Esophagus muscularis mucosa (tissue), 4 donors: Measurements from ENCODE around the gene SF3A1.
"Not testable (repeated sequence)": the region's sequence is repeated elsewhere in the genome, so short reads cannot be mapped to it uniquely, and the experiment has no call there.

Source experiments
- EP300 ChIP-seq: sonication (generic); formaldehyde crosslinking; IDR thresholded peaks from one replicate; pipeline ENCODE4 v1.6.1; 2017; ENCODE audit warnings: antibody characterized with exemption
- POLR2A ChIP-seq: fragments of 450-650 bp; IDR thresholded peaks from one replicate; pipeline ENCODE4 v1.6.1; 2017; ENCODE audit warnings: antibody characterized with exemption, moderate library complexity, mild to moderate bottlenecking, low read depth
- POLR2AphosphoS5 ChIP-seq, 2 donors: sonication (generic); formaldehyde crosslinking; IDR thresholded peaks; one replicate each; pipeline ENCODE4 v1.6.1; 2017; ENCODE audit warnings: antibody characterized with exemption in 2 of 2
- TF ChIP-seq, protein P1 (sequence below), 3 experiments: fragments of 200-600 bp in 2 of 3; fragments of 450-650 bp in 1 of 3; sonication (generic) in 2 of 3; IDR thresholded peaks; one replicate each; pipeline ENCODE4 v1.5.1; 2017 to 2019; ENCODE audit warnings: antibody characterized with exemption in 3 of 3, mild to moderate bottlenecking in 2 of 3, moderate library complexity in 1 of 3

DNA sequence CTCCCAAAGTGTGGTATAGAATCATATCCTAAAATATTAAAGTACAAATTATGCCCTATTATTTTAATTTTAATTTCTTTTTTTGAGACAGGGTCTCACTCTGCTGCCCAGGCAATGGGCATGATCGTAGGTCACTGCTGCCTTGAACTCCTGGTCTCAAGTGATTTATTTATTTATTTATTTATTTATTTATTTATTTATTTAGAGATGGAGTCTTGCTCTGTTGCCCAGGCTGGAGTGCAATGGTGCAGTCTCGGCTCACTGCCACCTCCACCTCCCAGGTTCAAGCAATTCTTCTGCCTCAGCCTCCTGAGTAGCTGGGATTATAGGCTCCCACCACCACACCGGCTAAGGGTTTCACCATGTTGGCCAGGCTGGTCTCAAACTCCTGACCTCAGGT is 44.3 kb upstream of the SF3A1 start:
- TF ChIP-seq, protein P1, sequence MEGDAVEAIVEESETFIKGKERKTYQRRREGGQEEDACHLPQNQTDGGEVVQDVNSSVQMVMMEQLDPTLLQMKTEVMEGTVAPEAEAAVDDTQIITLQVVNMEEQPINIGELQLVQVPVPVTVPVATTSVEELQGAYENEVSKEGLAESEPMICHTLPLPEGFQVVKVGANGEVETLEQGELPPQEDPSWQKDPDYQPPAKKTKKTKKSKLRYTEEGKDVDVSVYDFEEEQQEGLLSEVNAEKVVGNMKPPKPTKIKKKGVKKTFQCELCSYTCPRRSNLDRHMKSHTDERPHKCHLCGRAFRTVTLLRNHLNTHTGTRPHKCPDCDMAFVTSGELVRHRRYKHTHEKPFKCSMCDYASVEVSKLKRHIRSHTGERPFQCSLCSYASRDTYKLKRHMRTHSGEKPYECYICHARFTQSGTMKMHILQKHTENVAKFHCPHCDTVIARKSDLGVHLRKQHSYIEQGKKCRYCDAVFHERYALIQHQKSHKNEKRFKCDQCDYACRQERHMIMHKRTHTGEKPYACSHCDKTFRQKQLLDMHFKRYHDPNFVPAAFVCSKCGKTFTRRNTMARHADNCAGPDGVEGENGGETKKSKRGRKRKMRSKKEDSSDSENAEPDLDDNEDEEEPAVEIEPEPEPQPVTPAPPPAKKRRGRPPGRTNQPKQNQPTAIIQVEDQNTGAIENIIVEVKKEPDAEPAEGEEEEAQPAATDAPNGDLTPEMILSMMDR (IDR thresholded peaks at IDR 0.05) = not testable (repeated sequence)
- TF ChIP-seq POLR2A; POLR2AphosphoS5 (IDR thresholded peaks at IDR 0.05); EP300: not testable (repeated sequence)
